Measurements from ENCODE around the gene PLS3.
A peak's percentile ranks its signal among the peaks of the same experiment; 100 is the strongest.

PLS3 gene

DNA sequence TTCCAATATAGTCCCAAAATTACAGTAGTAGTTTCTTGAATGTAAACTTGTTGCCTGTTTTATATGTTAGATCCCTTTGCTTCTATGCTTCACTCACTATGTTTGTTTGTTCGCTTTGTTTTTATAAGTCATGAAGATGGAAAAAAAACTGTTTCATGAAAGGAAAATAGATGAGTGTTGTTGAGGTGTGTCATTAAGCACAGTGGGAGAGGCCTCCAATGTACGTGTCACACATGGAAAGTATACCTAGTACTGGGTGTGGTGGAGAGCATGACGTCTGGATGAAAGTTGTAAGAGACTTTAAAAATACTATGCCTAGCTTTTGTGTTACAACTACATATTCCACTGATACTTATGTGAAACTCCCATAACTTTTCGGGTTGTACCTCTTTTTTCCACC, 28.4 kb downstream of the PLS3 start:
- no peaks in the 10 kb centered on the region for H3K27me3 ChIP-seq
- no peaks in the 10 kb centered on the region for H3K36me3 ChIP-seq
- H3K4me1 ChIP-seq = peaks cover 0 to 80% (median 10%) of the 10 kb centered on the region in 4 donors
- no peak overlapping the region for H3K4me3 ChIP-seq
- intact Hi-C loops (cut with DNase I; ENCODE audit: low total_unique reads) = no loop called here
- no peak for TF ChIP-seq CTCF (IDR thresholded peaks at IDR 0.05)
- no peak for DNase-seq
- no peaks in the 10 kb centered on the region for H3K9me3 ChIP-seq
- peak overlapping the region; percentile 78 to 79 for H3K27ac ChIP-seq

- no peaks in the 10 kb centered on the region for H3K36me3 ChIP-seq
- no peak for DNase-seq
- H3K4me3 ChIP-seq = peak overlapping the region in 1 of 2 donors; percentile 4
- intact Hi-C loops (cut with DNase I; ENCODE audit: low total_unique reads) = no loop called here
- no peaks in the 10 kb centered on the region for H3K27me3 ChIP-seq
- peak overlapping the region; percentile 78 to 79 for H3K27ac ChIP-seq
- H3K4me1 ChIP-seq = peaks cover 0 to 71% (median 9%) of the 10 kb centered on the region in 4 donors
- no peaks in the 10 kb centered on the region for H3K9me3 ChIP-seq
- TF ChIP-seq CTCF (IDR thresholded peaks at IDR 0.05) = no peak
These were observed 30.4 kb downstream of the PLS3 start for GRCh38 chrX:115591420-115591819.

- peak overlapping the region; percentile 78 to 79 for H3K27ac ChIP-seq
- intact Hi-C loops (cut with DNase I; ENCODE audit: low total_unique reads) = no loop called here
- TF ChIP-seq CTCF (IDR thresholded peaks at IDR 0.05) = no peak
- H3K4me3 ChIP-seq = peak overlapping the region; percentile 45 to 52
- no peaks in the 10 kb centered on the region for H3K9me3 ChIP-seq
- no peaks in the 10 kb centered on the region for H3K27me3 ChIP-seq
- peaks cover 0 to 71% (median 9%) of the 10 kb centered on the region in 4 donors for H3K4me1 ChIP-seq
- DNase-seq = no peak
- no peaks in the 10 kb centered on the region for H3K36me3 ChIP-seq
These were observed 31.2 kb downstream of the PLS3 start for GRCh38 chrX:115591856-115592842.

GRCh38 chrX:115592997-115593734, 32.2 kb downstream of the PLS3 start:
- Histone ChIP-seq H3K4me3 (peak overlapping the region; percentile 45 to 52), H3K9me3 (no peaks in the 10 kb centered on the region), H3K27me3 (no peaks in the 10 kb centered on the region), H3K36me3 (no peaks in the 10 kb centered on the region), H3K27ac (peak overlapping the region; percentile 78 to 79), H3K4me1 (peaks cover 0 to 72% (median 9%) of the 10 kb centered on the region in 4 donors)
- intact Hi-C loops (cut with DNase I; ENCODE audit: low total_unique reads) = no loop called here
- DNase-seq = no peak
- TF ChIP-seq CTCF (IDR thresholded peaks at IDR 0.05) = no peak

- H3K9me3 ChIP-seq = no peaks in the 10 kb centered on the region
- DNase-seq = no peak
- H3K36me3 ChIP-seq = no peaks in the 10 kb centered on the region
- H3K27ac ChIP-seq = peak overlapping the region; percentile 78 to 79
- intact Hi-C loops (cut with DNase I; ENCODE audit: low total_unique reads) = no loop called here
- H3K4me3 ChIP-seq = peak overlapping the region; percentile 45 to 52
- no peak for TF ChIP-seq CTCF (IDR thresholded peaks at IDR 0.05)
- H3K27me3 ChIP-seq = no peaks in the 10 kb centered on the region
- peaks cover 0 to 72% (median 9%) of the 10 kb centered on the region in 4 donors for H3K4me1 ChIP-seq
These were observed 34.1 kb downstream of the PLS3 start for GRCh38 chrX:115595049-115595448.
